GM12892 (cell line): Measurements from ENCODE around the gene POLR3H.

ENCODE experiments used
- DNase-seq: peaks from one replicate; pipeline ENCODE4 v3.0.0; 2011; ENCODE audit not compliant: insufficient read length
- FAIRE-seq: peaks from 2 replicates; lab custom pipeline; 2011; peaks lifted over from hg19 to GRCh38; lab: Jason Lieb, UNC
- POLR2A ChIP-seq: IDR thresholded peaks from 2 replicates; pipeline ENCODE4 v1.6.1; 2011; ENCODE audit warnings: low read depth, low read length, control low read depth
- POLR2AphosphoS5 ChIP-seq: IDR thresholded peaks from 2 replicates; pipeline ENCODE4 v1.6.1; 2011; ENCODE audit warnings: low read depth, low read length, control low read depth
- TAF1 ChIP-seq: IDR thresholded peaks from 2 replicates; pipeline ENCODE4 v1.6.1; 2011; ENCODE audit warnings: low read depth, mild to moderate bottlenecking, control low read depth, low read length, borderline replicate concordance

The POLR3H gene

DNA sequence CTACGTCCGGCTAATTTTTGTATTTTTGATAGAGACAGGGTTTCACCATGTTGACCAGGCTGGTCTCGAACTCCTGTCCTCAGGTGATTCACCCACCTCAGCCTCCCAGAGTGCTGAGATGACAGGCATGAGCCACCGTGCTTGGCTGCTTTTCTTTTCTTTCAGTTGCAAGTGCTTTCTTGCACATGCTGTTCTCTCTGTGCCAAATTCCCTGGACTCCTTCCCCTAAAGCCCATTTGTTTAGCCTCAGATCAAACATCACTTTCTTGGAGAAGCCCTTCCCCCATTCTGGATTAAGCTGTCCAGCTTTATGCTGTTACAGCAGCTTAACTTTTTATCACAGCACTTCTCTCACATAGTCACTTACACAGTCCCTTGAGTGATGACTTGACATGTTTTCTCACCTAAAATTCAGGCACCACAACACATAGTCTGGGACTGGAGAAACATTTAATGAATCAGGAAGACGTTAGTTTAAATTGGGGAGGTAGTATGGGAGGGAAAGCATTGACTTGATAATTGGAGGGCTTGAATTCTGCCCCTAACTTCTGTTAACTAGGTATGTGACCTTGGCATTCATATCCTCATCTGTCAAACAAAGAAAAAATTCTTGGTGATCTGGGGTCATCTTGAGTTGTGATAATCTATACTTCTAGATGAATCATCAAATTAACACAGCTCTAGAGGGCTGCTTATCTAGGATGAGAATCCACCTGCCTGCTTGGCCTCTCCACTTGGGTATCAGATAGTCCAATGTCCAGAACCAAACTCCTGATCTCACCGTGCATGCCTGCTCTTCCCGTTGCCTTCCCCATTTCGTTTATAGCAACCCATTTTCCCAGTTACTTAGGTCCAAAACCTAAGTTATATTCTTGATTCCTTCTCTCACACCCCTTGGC is 57.0 kb downstream of the POLR3H start:
- no peak for FAIRE-seq
- TF ChIP-seq POLR2A: no peak

DNA sequence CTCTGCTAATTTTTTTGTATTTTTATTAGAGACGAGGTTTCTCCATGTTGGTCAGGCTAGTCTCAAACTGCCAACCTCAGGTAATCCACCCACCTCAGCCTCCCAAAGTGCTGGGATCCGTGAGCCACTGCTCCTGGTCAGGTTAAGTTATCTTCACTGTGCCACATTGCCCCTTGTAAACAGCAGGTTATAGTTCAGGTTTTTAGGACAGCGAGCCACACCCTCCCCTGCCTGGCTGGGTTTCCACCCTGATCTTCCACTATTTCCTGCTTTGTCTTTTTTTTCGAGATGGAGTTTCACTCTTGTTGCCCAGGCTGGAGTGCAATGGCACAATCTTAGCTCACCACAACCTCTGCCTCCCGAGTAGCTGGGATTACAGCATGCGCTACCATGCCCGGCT is 59.2 kb downstream of the POLR3H start:
- FAIRE-seq (no peak), DNase-seq (no peak)
- TF ChIP-seq TAF1 (no peak), POLR2A (no peak)

More for the DNA sequence above, 57.0 kb downstream of the POLR3H start:
- no peak for DNase-seq

DNA sequence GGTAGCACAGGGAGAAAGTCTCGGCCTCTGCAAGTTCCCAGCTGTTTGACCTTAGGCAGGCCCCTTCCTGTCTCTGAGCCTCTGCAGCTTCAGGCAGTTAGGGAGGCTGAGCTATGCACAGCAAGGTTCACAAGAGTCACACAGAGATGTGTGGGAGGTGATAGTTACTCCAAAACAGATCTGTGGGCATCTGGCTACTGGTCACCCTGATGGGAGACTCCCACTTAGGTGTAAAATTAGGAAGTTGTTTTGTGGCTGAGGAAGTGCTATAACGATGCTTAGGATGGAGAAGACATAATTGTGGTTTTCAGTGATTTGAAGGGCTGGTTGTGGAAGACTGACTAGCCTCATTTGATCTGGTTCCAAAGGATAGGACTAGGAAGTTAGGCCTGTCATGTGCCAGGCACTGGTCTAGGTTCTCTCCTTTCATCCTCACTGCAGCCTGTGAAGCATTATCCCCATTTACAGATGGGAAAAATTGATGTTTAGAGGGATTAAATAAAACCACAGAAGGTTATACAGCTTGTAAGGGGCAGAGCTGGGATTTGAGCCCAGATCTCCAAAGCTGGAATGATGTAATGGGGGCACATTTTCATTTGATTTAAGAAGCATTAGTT is 61.8 kb downstream of the POLR3H start:
- FAIRE-seq (peak; percentile 92), DNase-seq (no peak)
- TF ChIP-seq POLR2A: no peak
- TF ChIP-seq TAF1: no peak
- TF ChIP-seq POLR2AphosphoS5: no peak

DNA sequence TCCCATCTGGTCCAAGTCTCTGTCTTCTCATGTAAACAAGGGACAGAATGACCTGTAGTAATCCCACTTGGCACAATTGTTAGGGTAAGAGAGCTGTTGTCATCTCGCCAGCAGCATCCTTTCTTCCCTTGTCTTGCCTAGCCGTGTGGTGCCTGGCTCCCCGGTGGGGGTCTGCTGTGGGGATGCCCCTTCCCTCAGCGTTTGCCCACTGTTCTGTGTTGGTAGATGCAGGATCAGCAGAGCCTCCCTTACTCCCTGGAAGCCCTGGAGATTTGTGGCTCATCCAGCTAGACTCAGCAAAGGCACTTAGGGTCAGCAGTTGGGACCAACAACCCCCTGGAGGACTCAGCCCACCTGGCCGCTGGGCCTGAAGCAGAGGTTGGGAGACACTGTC is 62.3 kb downstream of the POLR3H start:
- TF ChIP-seq POLR2A: no peak
- TF ChIP-seq TAF1: no peak
- TF ChIP-seq POLR2AphosphoS5: no peak
- FAIRE-seq: no peak

DNA sequence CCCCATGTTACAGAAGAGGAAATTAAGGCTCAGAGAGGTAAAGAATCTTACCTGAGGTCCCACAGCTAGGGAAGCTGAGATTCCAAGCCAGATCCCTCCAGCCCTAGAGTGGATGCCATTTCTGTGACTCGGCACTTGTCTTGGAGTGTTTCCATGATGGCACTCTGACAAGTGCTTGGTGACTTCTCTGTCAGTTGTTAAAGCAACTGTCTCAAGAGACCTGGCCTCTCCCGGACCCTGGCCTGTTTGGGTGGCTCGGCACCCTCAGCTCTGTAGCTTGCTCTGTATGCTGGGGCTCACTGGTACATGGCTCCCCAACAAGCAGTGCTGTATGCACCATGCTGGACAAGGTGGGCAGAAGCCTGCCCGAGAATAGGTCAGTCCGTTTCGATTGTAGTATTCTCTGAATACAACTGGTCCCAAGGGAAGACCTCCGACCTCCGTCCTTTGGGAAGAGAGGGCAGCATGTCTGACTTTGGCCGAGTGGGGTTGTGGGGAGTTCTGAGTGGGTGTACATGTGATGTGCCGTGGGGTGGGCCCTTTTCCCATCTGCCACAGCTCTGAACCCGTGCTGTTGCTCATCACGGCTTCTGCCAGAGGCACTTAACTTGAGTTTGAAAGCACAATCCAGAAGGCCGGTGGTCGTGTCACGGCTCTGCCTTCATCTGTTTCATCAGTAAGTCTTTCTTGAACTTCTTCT is 63.0 kb downstream of the POLR3H start:
- FAIRE-seq (peak; percentile 70), DNase-seq (no peak)
- no peak for TF ChIP-seq POLR2A

More for the DNA sequence above, 62.3 kb downstream of the POLR3H start:
- no peak for DNase-seq

DNA sequence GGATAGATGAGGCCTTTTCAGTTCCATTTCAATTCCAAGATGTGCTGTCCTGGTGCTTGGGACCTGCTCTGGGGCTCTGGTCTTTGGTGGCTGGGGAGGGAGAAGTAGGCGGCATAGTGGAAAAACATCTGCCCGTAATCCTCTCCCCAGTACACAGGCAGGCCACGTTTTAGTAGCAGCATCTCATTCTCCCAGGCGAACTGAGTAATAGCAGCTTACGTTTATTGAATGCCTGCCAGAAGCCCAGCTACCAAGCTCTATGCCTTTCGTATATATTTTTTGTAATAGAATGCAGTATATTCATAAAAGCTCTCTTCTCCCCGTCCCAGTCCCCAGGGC is 63.9 kb downstream of the POLR3H start:
- peak; percentile 77 for FAIRE-seq
- TF ChIP-seq TAF1 (no peak), POLR2A (no peak), POLR2AphosphoS5 (no peak)
- DNase-seq: no peak

DNA sequence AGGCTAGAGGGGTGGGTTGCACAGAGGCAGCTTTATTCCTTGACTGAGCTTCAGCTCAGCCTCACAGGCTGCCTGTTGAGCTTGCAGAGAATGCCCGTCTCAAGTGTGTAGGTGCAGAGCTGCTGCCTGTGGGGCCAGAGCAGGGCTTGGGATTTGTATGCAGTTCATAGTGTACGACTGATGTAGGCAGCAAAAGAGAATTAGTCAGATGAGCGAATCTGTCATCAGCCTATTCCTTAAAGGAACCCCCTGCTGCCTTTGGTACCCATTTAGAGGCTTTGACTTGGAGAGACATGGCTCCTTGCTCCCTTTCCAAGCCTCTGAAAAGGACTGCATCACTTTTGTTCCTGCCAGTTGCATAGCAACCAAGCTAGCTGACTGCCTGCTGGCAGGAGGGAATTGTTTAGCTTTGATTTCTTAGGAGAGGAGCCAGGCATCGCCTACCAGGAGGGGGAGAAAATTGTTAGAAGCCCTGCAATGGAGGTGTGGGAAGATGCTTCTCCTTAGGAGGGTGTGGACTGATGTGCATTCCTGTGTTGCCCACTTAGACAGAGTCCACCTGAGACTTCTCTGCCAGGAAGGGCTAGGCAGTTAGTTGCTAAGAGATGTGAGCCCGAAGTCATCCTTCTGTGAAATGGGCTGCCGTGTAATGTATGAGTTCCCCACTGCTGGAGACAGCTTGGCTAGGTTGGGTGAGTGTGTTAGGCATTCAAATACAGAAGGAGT is 64.4 kb downstream of the POLR3H start:
- DNase-seq (no peak), FAIRE-seq (peak; percentile 38)
- no peak for TF ChIP-seq POLR2AphosphoS5
- no peak for TF ChIP-seq POLR2A
- no peak for TF ChIP-seq TAF1

DNA sequence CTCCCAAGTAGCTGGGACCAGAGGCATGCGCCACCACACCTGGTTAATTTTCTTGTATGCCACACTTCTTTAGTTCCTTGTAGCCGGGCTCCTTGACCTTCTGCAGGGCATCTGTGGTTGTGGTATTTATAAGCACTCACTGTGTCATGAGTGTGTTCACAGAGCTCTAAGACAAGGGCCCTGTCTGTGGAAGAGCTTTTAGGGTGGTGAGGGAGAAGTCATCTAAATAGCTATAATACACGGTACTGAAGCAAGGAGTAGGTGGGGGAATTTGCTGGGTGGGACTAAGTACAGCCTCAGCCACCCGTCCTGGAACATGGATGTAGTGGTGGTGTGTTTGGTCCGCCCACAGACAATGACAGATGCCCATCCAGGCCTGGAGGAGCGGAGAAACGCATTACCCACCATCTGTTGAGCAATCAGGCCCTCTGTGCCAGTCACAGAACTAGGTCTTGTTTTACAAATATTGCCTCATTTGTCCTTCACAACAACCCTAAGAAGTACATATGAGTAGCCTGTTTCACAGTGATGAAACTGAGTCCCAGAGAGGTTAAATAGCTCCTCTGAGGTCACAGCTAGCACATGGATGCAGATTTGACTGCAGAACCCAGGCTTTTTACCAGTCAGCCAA is 65.3 kb downstream of the POLR3H start:
- no peak for TF ChIP-seq TAF1
- TF ChIP-seq POLR2AphosphoS5: peak; percentile 54; the same call in 1 of the 2 replicates
- DNase-seq (no peak), FAIRE-seq (peak; percentile 78)

DNA sequence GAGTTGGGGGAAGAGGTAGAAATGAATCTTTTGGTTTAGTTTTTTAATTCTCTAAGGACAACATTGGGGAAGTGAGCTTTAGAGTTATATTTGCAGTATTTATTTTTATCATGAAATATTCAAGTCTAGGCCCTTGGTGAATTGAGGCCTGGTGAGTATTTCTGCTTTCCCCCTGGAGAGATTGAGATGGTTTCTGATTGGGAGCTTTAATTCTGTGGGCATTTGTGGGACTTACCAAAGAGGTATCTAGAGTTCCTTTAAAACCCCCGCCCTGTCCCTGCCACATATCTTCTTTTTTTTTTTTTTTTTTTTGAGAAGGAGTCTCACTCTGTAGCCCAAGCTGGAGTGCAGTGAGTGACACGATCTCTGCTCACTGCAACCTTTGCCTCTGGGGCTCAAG is 65.8 kb downstream of the POLR3H start:
- no peak for TF ChIP-seq TAF1
- TF ChIP-seq POLR2A: no peak
- TF ChIP-seq POLR2AphosphoS5: no peak
- FAIRE-seq (peak; percentile 74), DNase-seq (no peak)
